Activated naive CD4-positive, alpha-beta T cell treated with anti-CD3 and anti-CD28 coated beads, Interleukin-2, amount 10 ng/mL, durations not matched to agents 7 days and 5 days (primary cell): ENCODE data around the gene CALML6.

Source experiments
- CTCF ChIA-PET: fragments of 350-600 bp; sonication (Branson Sonifier 250); formaldehyde crosslinking; loops from one replicate; lab custom pipeline; 2021; ENCODE audit warnings: antibody characterized with exemption; lab: Charles Lee
- DNase-seq: peaks from one replicate; pipeline ENCODE4 v3.0.0-alpha.2; 2020
- H3K27ac Mint-ChIP-seq: one replicate; pipeline ENCODE4 v1.8.0; 2021; ENCODE audit warnings: mild to moderate bottlenecking, moderate library complexity, mixed read lengths
- H3K27me3 Mint-ChIP-seq: one replicate; pipeline ENCODE4 v1.8.0; 2021; ENCODE audit warnings: mild to moderate bottlenecking, mixed read lengths
- H3K36me3 Mint-ChIP-seq: one replicate; pipeline ENCODE4 v1.8.0; 2021; ENCODE audit warnings: mixed read lengths
- H3K4me1 Mint-ChIP-seq: one replicate; pipeline ENCODE4 v1.8.0; 2021; ENCODE audit warnings: mixed read lengths
- H3K4me3 Mint-ChIP-seq: one replicate; pipeline ENCODE4 v1.8.0; 2021; ENCODE audit warnings: mild to moderate bottlenecking, moderate library complexity, mixed read lengths
- H3K9me3 Mint-ChIP-seq: one replicate; pipeline ENCODE4 v1.8.0; 2021; ENCODE audit warnings: mixed read lengths

CALML6 gene, protein sequence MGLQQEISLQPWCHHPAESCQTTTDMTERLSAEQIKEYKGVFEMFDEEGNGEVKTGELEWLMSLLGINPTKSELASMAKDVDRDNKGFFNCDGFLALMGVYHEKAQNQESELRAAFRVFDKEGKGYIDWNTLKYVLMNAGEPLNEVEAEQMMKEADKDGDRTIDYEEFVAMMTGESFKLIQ

DNA sequence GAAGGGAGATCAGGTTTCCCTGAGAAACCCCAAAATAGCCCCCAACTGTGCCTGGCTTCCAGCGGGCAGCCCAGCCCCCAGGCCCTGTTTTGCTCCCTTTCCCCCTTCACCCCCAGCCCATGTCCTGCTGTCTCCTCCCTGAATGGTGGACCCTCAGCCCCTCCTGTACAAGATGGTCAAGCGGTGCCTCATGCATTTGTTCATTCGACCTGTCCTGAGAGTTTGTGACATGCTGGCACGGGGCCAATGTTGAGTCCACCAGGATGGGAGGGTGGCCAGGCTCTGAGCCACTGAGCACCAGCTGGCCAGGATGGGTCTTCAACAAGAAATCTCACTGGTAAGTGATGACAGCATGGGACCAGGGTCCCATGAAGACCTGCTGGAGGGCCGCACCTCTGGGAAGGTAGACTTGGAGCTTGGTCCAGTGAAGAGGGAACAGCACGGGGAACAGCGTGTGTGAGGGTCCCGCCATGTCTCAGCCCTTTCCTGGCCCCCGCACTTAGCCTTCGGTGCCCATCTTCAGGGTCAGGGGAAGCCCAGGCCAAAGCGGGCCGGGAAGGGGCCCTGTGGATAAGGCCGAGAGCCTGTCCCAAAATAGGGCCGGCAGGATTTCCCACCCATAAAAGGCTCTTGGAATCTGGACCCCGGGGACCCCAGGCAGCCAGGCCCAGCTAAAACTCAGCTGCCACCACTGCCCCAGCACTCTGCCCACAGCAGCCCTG is at the start of gene CALML6:
TSS of gene CALML6 (plus strand) at position 290 of the 722 bp plus-strand sequence. CDS start at position 311, 21 bp downstream.
- peaks cover 10% of the 10 kb centered on the region for H3K4me1 Mint-ChIP-seq
- DNase-seq, result no peak
- H3K36me3 Mint-ChIP-seq, result no peaks in the 10 kb centered on the region
- no peak within 1 kb of the TSS for H3K4me3 Mint-ChIP-seq
- no peaks in the 10 kb centered on the region for H3K9me3 Mint-ChIP-seq
- H3K27ac Mint-ChIP-seq, result no peak within 1 kb of the TSS
- CTCF ChIA-PET, result no interaction called here
- peaks cover 60% of the 10 kb centered on the region for H3K27me3 Mint-ChIP-seq

DNA sequence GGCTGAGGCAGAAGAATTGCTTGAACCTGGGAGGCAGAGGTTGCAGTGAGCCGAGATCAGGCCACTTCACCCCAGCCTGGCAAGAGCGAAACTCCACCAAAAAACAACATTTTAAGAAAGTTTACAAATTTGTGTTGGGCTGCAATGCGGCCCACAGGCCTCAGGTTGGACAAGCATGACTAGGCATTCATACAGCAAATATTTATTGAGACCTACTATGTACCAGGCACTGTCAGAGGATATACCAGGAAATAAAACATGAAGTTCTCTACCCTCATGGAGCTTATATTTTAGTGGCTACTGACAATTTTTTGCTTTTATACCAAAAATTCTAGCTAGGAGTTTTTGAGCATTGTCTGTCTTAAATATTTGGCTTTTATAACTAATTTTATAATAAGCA is 47.9 kb upstream of the CALML6 start:
- peaks cover 33% of the 10 kb centered on the region for H3K36me3 Mint-ChIP-seq
- H3K27ac Mint-ChIP-seq, result no peak overlapping the region
- CTCF ChIA-PET, result no interaction called here
- H3K4me1 Mint-ChIP-seq, result peaks cover 28% of the 10 kb centered on the region
- DNase-seq, result no peak
- no peaks in the 10 kb centered on the region for H3K9me3 Mint-ChIP-seq
- no peak overlapping the region for H3K4me3 Mint-ChIP-seq
- no peaks in the 10 kb centered on the region for H3K27me3 Mint-ChIP-seq

DNA sequence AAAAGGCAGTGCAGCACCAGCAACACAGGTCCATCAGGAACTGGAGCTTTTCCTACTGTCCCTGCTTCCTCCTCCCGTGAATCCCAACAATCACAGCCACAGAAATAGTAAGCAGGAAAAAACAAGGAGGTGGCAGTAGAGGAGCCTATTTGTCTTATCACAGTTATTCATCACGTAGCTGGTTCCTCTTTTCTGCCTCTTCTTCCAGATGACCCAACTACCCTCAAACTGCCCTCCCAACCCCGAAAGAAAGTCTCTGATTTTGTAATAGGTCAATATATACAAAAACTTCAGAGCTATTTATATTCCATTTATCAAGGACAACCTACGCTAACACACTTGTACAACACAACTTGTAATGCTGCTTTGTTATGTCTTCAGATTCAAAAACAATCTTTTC is 45.6 kb upstream of the CALML6 start:
- H3K27me3 Mint-ChIP-seq, result no peaks in the 10 kb centered on the region
- peaks cover 25% of the 10 kb centered on the region for H3K4me1 Mint-ChIP-seq

DNA sequence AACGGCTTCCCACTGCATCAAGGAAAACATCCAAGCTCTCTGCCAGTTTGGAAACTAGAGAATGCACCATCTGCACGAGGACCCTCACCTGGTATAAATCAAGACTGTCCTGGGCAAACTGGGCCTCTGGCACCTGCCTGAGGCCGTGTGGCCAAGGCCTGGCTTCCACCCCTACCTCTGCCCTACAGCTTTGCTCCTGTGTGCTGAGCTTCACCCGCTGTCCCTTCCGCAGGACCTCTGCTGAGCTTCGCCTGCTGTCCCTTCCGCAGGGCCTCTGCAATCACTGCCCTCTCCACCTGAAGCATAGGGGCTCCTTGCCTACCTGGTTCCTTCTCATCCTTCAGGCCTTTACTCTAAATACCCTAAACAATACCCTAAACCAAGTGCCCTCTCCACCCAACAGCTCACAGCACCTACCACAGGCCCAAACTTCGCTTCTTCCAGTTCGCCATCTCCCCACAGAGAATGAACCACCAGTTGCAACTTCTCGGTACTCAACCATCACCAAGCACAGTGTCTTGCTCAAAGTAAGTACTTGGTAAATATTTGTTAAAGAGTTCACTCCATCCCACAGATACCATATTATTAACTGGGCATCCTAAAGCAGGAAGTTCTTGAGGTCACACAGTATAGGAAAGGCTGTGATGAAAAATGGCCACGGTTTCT is 42.6 kb upstream of the CALML6 start:
- peaks cover 29% of the 10 kb centered on the region for H3K4me1 Mint-ChIP-seq
- CTCF ChIA-PET, result no interaction called here
- peaks cover 41% of the 10 kb centered on the region for H3K36me3 Mint-ChIP-seq
- H3K27ac Mint-ChIP-seq, result no peak overlapping the region
- DNase-seq, result no peak
- H3K9me3 Mint-ChIP-seq, result no peaks in the 10 kb centered on the region
- H3K27me3 Mint-ChIP-seq, result no peaks in the 10 kb centered on the region
- H3K4me3 Mint-ChIP-seq, result no peak overlapping the region

More for the DNA sequence above, 45.6 kb upstream of the CALML6 start:
- Mint-ChIP-seq H3K27ac (no peak overlapping the region), H3K9me3 (no peaks in the 10 kb centered on the region), H3K4me3 (no peak overlapping the region), H3K36me3 (peaks cover 33% of the 10 kb centered on the region)
- DNase-seq, result no peak
- CTCF ChIA-PET, result interaction anchor here (0.8 kb wide), 1 partner anchor 11 kb away, joined by 4 read pairs; no protein-coding TSS in a partner anchor

DNA sequence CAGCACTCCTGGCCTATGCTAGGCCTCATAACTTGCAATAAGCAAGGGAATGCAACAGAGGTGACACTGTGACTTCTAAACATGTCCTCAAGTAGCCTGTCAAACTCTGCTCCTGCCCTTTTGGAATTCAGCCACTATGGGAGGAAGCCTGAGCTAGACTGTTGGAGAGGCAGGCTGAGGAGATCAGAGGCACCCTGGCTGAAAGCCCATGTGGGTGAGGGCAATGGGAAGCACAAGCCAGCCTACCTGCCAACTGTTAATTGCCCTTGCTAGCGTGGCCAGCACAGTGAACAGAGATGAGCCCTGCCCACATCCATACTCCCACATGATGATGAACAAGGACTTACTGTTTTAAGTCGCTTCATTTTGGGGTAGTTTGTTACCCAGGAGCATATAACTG is 41.9 kb upstream of the CALML6 start:
- no peak overlapping the region for H3K4me3 Mint-ChIP-seq
- H3K27ac Mint-ChIP-seq, result peak overlapping the region; percentile 28
- no peaks in the 10 kb centered on the region for H3K9me3 Mint-ChIP-seq

DNA sequence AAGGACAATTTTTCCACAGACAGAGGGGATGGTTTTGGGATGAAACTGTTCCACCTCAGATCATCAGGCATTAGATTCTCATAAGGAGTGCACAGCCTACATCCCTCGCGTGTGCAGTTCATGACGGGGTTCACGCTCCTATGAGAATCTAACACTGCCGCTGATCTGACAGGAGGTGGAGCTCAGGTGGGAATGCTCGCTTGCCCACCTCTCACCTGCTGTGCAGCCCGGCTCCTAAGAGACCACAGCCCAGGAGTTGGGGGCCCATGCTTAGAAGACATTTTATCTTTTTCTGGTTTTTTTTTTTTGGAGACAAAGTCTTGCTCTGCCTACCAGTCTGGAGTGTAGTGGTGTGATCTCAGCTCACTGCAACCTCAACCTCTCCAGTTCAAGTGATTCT is 40.2 kb upstream of the CALML6 start:
- DNase-seq, result no peak
- H3K27ac Mint-ChIP-seq, result no peak overlapping the region
- peaks cover 45% of the 10 kb centered on the region for H3K36me3 Mint-ChIP-seq
- peaks cover 37% of the 10 kb centered on the region for H3K4me1 Mint-ChIP-seq
- H3K27me3 Mint-ChIP-seq, result no peaks in the 10 kb centered on the region
- no peaks in the 10 kb centered on the region for H3K9me3 Mint-ChIP-seq
- no peak overlapping the region for H3K4me3 Mint-ChIP-seq
- CTCF ChIA-PET, result no interaction called here

More for the DNA sequence above, 41.9 kb upstream of the CALML6 start:
- peaks cover 34% of the 10 kb centered on the region for H3K4me1 Mint-ChIP-seq
- no peak for DNase-seq
- peaks cover 42% of the 10 kb centered on the region for H3K36me3 Mint-ChIP-seq
- CTCF ChIA-PET, result no interaction called here
- H3K27me3 Mint-ChIP-seq, result no peaks in the 10 kb centered on the region

DNA sequence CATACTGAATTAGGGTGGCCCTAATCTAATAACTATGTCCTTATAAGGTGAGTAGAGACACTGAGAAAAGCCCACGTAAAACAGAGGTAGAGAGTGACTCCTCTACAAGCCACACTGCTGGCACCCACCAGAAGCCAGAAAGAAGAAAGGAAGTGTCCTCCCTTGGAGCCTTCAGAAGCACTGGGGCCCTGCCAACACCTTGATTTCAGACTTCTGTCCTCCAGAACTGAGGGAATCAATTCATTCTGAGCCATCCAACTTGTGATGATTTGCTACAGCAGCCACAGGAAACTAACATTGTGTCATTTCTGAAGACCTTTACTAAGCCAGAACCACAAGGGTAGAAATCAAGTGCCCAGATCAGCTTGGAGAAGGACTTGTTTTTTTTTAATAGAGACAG is 39.1 kb upstream of the CALML6 start:
- Mint-ChIP-seq H3K4me3 (no peak overlapping the region), H3K4me1 (peaks cover 39% of the 10 kb centered on the region), H3K9me3 (no peaks in the 10 kb centered on the region), H3K27me3 (no peaks in the 10 kb centered on the region), H3K27ac (peak overlapping the region; percentile 19), H3K36me3 (peaks cover 45% of the 10 kb centered on the region)
- CTCF ChIA-PET, result no interaction called here
- DNase-seq, result no peak

DNA sequence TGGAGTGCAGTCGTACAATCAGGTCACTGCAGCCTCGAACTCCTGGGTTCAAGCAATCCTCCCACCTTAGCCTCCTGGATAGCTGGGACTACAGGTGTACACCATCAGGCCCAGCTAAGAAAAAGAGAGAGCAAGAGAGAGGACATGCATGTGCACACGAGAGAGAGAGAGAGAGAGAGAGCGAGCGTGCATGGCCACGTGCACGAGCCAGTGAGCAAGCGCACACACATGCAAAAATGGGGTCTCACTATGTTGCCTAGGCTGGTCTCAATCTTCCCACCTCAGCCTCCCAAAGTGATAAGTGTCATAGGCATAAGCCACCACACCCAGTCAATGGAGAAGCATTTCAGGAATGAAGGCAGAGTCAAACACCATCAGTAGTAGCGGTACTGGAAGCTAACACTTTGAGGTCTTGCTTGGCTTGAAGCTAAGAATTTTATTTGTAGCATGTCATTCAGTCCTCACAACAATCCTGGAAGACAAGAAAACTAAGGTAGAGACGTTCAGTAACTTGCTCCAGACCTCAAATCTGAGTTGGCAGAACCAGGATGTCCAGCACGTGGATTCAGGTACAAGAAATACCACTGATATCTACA is 38.6 kb upstream of the CALML6 start:
- H3K36me3 Mint-ChIP-seq, result peaks cover 44% of the 10 kb centered on the region
- CTCF ChIA-PET, result interaction anchor here (0.7 kb wide), 1 partner anchor 12 kb away, joined by 3 read pairs; no protein-coding TSS in a partner anchor
- peaks cover 39% of the 10 kb centered on the region for H3K4me1 Mint-ChIP-seq
- peak overlapping the region; percentile 61 for H3K27ac Mint-ChIP-seq
- H3K27me3 Mint-ChIP-seq, result no peaks in the 10 kb centered on the region
- H3K4me3 Mint-ChIP-seq, result no peak overlapping the region
- DNase-seq, result no peak
- no peaks in the 10 kb centered on the region for H3K9me3 Mint-ChIP-seq

DNA sequence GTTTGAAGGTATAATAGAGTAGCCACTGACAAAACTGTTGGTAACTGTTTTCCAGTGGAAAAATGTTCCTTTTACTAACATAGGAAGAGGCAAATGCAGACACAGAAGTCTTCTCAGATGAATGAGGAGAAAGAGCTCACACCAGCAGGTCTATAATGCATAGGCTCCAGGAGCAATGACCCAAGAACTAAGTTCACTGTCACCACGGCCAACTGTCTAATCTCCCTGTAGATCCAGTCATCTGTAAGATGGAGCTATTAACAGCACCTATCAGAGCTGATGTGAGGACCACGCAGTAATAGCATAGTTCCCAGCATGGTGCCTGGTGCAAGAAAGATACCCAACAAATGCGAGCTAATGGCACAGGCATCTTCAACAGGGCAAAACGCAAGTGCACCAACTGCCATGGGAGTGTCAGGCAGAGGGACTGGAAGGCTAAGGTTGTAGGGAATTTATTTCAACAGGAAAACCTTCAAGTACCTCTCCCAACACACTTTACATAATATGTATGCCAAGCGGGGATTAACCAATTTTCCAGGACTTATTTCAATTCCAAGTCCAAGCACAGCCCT is 37.1 kb upstream of the CALML6 start:
- CTCF ChIA-PET, result no interaction called here
- H3K4me1 Mint-ChIP-seq, result peaks cover 36% of the 10 kb centered on the region

DNA sequence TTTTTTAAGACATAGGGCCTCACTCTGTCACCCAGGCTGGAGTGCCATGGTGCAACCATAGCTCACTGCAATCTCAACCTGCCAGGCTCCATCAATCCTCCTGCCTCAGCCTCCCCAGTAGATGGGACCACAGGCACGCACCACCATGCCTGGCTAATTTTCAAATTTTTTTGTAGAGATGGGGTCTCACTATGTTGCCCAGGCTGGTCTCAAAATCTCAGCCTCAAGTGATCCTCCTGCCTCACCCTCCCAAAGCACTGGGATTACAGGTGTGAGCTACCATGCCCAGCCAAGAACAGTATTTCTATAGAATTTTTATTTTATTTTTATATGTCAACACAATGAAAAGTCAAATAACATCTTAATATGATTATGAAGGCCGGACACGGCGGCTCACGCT is 35.1 kb upstream of the CALML6 start:
- Mint-ChIP-seq H3K4me3 (no peak overlapping the region), H3K9me3 (no peaks in the 10 kb centered on the region), H3K36me3 (peaks cover 38% of the 10 kb centered on the region), H3K27me3 (no peaks in the 10 kb centered on the region), H3K27ac (no peak overlapping the region), H3K4me1 (peaks cover 47% of the 10 kb centered on the region)
- DNase-seq, result no peak
- CTCF ChIA-PET, result no interaction called here

More for the DNA sequence above, 37.1 kb upstream of the CALML6 start:
- Mint-ChIP-seq H3K27ac (no peak overlapping the region), H3K9me3 (no peaks in the 10 kb centered on the region), H3K27me3 (no peaks in the 10 kb centered on the region), H3K36me3 (peaks cover 39% of the 10 kb centered on the region), H3K4me3 (no peak overlapping the region)
- DNase-seq, result no peak

DNA sequence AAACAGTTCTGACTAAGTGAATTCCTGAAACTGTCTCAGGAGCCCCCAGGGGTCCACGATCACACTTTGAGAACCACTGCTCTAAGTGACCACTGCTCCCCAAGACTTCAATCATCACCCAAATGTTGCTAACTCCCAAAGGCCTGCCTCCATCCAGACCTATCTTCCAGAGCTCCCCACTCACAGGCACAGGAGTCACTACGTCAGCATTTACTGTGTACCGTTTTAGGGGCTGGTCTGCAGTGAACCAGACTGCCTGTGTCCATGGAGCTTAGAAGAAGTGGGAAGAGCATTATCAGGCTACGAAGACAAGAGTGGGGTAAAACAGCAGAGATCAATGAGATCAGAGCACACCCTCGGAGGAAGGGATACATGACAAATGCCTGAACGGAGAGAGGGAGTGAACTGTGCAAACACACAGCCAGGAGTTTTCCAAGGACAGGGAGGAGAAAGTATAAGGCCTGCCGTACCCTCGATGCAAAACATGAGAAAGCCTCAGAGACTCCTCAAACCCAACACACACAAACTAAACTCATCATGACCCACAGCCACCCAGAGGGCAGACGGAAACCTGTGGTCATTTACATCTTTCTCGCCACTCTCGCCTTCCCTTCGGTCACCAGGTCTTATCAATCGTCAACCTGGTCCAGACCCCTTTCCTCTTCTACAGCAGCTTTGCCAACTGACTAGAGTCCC is 34.3 kb upstream of the CALML6 start:
- Mint-ChIP-seq H3K4me1 (peaks cover 47% of the 10 kb centered on the region), H3K27me3 (no peaks in the 10 kb centered on the region), H3K4me3 (no peak overlapping the region), H3K36me3 (peaks cover 35% of the 10 kb centered on the region), H3K9me3 (no peaks in the 10 kb centered on the region), H3K27ac (no peak overlapping the region)
- no peak for DNase-seq
- CTCF ChIA-PET, result no interaction called here

DNA sequence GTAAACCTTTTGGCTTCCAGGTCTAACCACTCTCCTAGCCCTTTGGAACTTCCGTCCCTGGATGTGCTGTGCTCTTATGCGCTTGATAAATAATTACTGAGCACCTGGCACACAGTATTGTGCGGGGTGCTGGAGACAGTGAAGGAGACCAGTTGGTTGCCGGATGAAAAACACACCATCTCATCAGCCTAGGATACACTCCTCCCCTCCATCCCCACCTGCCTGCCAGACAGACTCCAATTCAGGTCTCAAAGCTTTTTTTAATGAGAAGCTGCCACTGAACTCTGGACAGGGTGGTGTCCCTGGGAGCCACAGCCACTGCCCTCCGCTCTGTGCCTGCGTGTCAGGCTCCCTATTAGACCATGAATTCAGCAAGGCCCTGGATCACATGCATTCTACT is 33.3 kb upstream of the CALML6 start:
- Mint-ChIP-seq H3K4me1 (peaks cover 44% of the 10 kb centered on the region), H3K27me3 (no peaks in the 10 kb centered on the region), H3K27ac (no peak overlapping the region), H3K36me3 (peaks cover 25% of the 10 kb centered on the region), H3K9me3 (no peaks in the 10 kb centered on the region), H3K4me3 (no peak overlapping the region)
- DNase-seq, result no peak
- CTCF ChIA-PET, result no interaction called here

DNA sequence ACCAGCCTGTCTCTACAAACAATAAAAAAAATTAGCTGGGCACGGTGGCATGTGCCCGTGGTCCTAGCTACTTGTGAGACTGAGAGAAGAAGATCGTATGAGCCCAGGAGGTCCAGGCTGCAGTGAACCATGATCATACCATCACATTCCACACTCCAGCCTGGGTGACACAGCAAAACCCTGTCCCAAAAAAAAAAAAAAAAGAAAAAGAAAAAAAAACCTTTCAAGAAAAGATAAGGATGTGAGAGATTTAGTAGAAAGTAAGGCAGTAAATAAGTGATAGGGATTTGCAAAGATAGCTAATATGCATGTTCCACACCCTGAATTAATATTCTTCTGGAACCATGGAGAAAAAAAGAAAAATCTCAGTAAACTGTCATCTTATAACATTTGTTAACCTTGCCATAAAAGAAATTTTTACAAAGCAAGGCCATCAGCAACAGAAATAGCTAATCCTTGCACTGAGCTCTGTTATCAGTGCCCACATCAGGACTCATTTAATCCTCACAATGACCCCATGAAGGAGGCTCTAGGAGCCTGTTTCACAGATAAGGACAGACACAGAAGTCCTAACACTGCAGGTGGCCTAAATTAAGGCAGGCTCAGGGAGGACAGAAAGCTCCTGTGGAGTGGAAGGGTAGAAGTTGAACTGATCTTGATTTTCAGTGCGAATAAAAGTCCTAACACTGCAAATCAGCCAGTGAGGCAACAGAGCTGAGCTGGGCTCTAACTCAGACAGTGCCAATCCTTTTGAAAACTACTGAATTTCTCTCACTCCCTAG is 31.8 kb upstream of the CALML6 start:
- DNase-seq, result no peak
- CTCF ChIA-PET, result no interaction called here
- H3K4me1 Mint-ChIP-seq, result peaks cover 53% of the 10 kb centered on the region

More for the DNA sequence above, 31.8 kb upstream of the CALML6 start:
- peaks cover 32% of the 10 kb centered on the region for H3K36me3 Mint-ChIP-seq
- H3K27me3 Mint-ChIP-seq, result no peaks in the 10 kb centered on the region
- no peak overlapping the region for H3K27ac Mint-ChIP-seq
- no peak overlapping the region for H3K4me3 Mint-ChIP-seq
- no peaks in the 10 kb centered on the region for H3K9me3 Mint-ChIP-seq
